Keratinocyte (primary cell): ENCODE data around the gene MTSS2.

Experiments used
- CTCF ChIP-seq, 3 experiments: IDR thresholded peaks in 1 of 3; conservative IDR thresholded peaks in 1 of 3; optimal IDR thresholded peaks in 1 of 3; 2 replicates in 2 of 3; 3 replicates in 1 of 3; pipeline versions ENCODE3 to v1.5.1; 2011; ENCODE audit warnings: low read length in 3 of 3, mild to moderate bottlenecking in 3 of 3, moderate library complexity in 2 of 3, control low read depth in 1 of 3, inconsistent platforms in 1 of 3; ENCODE audit not compliant: insufficient read depth in 2 of 3; ENCODE audit errors: extremely low read depth in 1 of 3
- EZH2 ChIP-seq: IDR thresholded peaks from one replicate; pipeline ENCODE4 v1.6.1; 2012; ENCODE audit warnings: inconsistent platforms, mild to moderate bottlenecking, low read length, moderate library complexity

GRCh38 chr16:70730031-70730430 lies 44.2 kb upstream of the MTSS2 start:
- TF ChIP-seq CTCF (optimal IDR thresholded peaks at IDR 0.05 in 1 of 3, IDR thresholded peaks at IDR 0.05 in 1 of 3, conservative IDR thresholded peaks at IDR 0.05 in 1 of 3; ENCODE audit: extremely low read depth in 1 of 3, insufficient read depth in 2 of 3, low read length in 3 of 3), result no peak
- TF ChIP-seq EZH2, result no peak
